Kidney (tissue), 14 donors: Measurements from ENCODE around the gene EPHB1. TPM values are rescaled to one million over a fixed set of nuclear protein-coding genes. Genes with fewer than 3 reads are reported as not detected.
A peak's percentile ranks its signal among the peaks of the same experiment; 100 is the strongest.

Experiments used
- DNase-seq, 5 donors: peaks; one replicate each; pipeline ENCODE4 v3.0.0-alpha.2; 2013 to 2020
- FAIRE-seq: peaks from 2 replicates; lab custom pipeline; 2012; peaks lifted over from hg19 to GRCh38; lab: Jason Lieb, UNC
- H3K27ac ChIP-seq, 2 donors: one replicate each; pipeline ENCODE4 v1.7.0; 2013; ENCODE audit warnings: low read depth in 2 of 2, low read length in 2 of 2, inconsistent platforms in 1 of 2
- H3K27me3 ChIP-seq: one replicate; pipeline ENCODE4 v1.7.1; 2013; ENCODE audit warnings: low read length, inconsistent platforms; ENCODE audit not compliant: control insufficient read depth, insufficient read depth
- H3K36me3 ChIP-seq, 3 donors: one replicate each; pipeline versions ENCODE4 v1.7.0 to v1.7.1; 2013; ENCODE audit warnings: low read length in 3 of 3, control low read depth in 1 of 3, inconsistent platforms in 1 of 3; ENCODE audit not compliant: insufficient read depth in 3 of 3, control insufficient read depth in 2 of 3
- H3K4me1 ChIP-seq, 3 donors: one replicate each; pipeline versions ENCODE4 v1.7.0 to v1.7.1; 2013; ENCODE audit warnings: low read length in 3 of 3, inconsistent platforms in 1 of 3, low read depth in 1 of 3; ENCODE audit not compliant: control insufficient read depth in 2 of 3, insufficient read depth in 2 of 3
- H3K4me3 ChIP-seq, 3 donors: one replicate each; pipeline versions ENCODE4 v1.7.0 to v1.8.1; 2013; ENCODE audit warnings: low read length in 3 of 3, control low read depth in 1 of 3, inconsistent platforms in 1 of 3
- H3K9ac ChIP-seq, 3 donors: one replicate each; pipeline versions ENCODE4 v1.7.0 to v1.7.1; 2013; ENCODE audit warnings: low read length in 3 of 3, control low read depth in 1 of 3, inconsistent platforms in 1 of 3
- H3K9me3 ChIP-seq, 3 donors: one replicate each; pipeline versions ENCODE4 v1.7.0 to v1.7.1; 2013; ENCODE audit warnings: low read length in 3 of 3, control low read depth in 1 of 3, inconsistent platforms in 1 of 3; ENCODE audit not compliant: control insufficient read depth in 2 of 3, insufficient read depth in 1 of 3
- CTCF ChIP-seq: IDR thresholded peaks from 3 replicates; pipeline ENCODE4 v1.5.1; 2012; ENCODE audit warnings: mild to moderate bottlenecking, moderate library complexity, borderline replicate concordance; ENCODE audit not compliant: insufficient read depth; ENCODE audit errors: extremely low read depth
- intact Hi-C: fragments of 100-400 bp; cut with DNase I; formaldehyde crosslinking; loops from one replicate; pipeline ENCODE4 v1.11.1; 2022
- polyA plus RNA-seq: library from polyadenylated mRNA; stranded (reverse); fragments of 350-450 nt; fragmentation: Illumina TruSeq; extraction: RNeasy Lipid Tissue Mini Kit (QIAGEN cat#74804); gene quantifications from one replicate; pipeline ENCODE4 v1.2.3, GENCODE V29; 2014; ENCODE audit warnings: low read depth, low replicate concordance; ENCODE audit not compliant: insufficient read depth
- total RNA-seq: library from RNA; stranded (reverse); fragmentation: NEBNext Ultra II Directional; extraction: Animal tissue kit (Norgen Biotek cat#: 25700); gene quantifications from one replicate; pipeline ENCODE4 v1.2.1, GENCODE V29; 2021
- donor health status: control.
- donor health status: control.
- donor health status: control.
- donor health status: control.
- donor health status: control.
- donor health status: DM: yes; HTN: yes; CAD: no.
- donor health status: Normal renal cell carcinoma (clear cell type).

Gene EPHB1
- total and polyA plus RNA-seq, 2 donors from 2014 or later: 0.39 to 3.2 TPM

DNA sequence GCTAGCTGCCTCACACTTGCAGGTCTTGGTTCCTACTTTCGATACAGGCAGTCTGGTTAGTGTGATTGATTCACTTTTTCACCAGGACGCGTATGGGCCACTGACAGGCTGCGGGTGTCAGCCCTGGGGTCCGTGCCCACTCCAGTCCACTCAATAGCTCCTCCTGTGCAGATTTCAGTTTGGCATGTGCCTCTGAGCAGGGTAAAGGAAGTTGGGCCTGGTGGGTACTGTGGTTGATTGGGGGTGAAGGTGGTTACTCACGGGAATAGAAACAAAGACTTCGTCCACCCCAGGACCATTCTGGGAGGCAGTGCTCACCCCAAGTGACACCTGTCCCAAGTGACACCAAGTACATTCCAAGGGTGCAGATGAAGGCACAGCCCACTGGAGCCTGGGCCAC lies 62.3 kb downstream of the EPHB1 start:
- Histone ChIP-seq H3K27ac (no peak overlapping the region), H3K27me3 (no peaks in the 10 kb centered on the region), H3K4me3 (no peak overlapping the region), H3K36me3 (no peaks in the 10 kb centered on the region), H3K9ac (no peak overlapping the region), H3K9me3 (no peaks in the 10 kb centered on the region), H3K4me1 (no peaks in the 10 kb centered on the region)
- DNase-seq (no peak), FAIRE-seq (no peak)
- TF ChIP-seq CTCF: no peak
- intact Hi-C loops: no loop called here

- Histone ChIP-seq H3K4me3 (no peak overlapping the region), H3K27me3 (no peaks in the 10 kb centered on the region), H3K36me3 (no peaks in the 10 kb centered on the region), H3K4me1 (no peaks in the 10 kb centered on the region), H3K9me3 (no peaks in the 10 kb centered on the region), H3K9ac (no peak overlapping the region), H3K27ac (no peak overlapping the region)
- TF ChIP-seq CTCF: no peak
- FAIRE-seq (no peak), DNase-seq (no peak)
- intact Hi-C loops: no loop called here
Measured at GRCh38 chr3:134857776-134858362, 62.8 kb downstream of the EPHB1 start.

DNA sequence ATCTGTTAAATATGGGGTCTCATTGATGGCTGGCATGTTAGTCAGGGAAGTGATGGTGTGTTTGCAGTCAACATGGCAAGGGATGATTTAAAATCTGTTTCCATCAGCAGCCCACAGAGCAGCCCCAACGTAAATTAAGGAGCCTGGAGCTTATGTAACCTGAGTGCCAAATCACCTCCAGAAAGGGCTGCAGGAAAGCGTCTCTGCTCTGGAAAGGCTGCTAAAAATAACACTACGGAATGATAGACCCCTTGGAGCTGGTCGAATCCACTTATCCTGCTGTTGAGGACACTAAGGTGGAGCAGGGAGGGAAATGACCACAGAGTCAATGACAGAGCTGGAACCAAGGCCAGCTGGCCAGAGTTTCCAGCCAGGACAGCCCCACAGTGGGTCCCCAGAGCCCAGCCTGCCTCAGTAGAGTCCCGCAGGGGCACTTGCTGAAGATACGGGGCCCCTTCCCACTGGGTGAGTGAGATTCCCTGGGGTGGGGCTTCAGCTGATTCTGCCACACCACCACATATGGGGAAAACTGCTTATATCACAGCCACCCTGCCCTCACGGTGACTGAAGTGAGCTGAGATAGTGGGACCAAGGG lies 63.5 kb downstream of the EPHB1 start:
- Histone ChIP-seq H3K4me1 (no peaks in the 10 kb centered on the region), H3K27me3 (no peaks in the 10 kb centered on the region), H3K4me3 (no peak overlapping the region), H3K9me3 (no peaks in the 10 kb centered on the region), H3K9ac (no peak overlapping the region), H3K27ac (no peak overlapping the region), H3K36me3 (no peaks in the 10 kb centered on the region)
- no peak for TF ChIP-seq CTCF
- intact Hi-C loops: no loop called here
- DNase-seq (peak in 2 of 5 donors; percentile 13 to 16), FAIRE-seq (no peak)
